Neutrophil (primary cell): ENCODE results near the gene GPC6.

Experiments used
- H3K27ac ChIP-seq: fragments of 200-600 bp; sonication (generic); 2 replicates; pipeline ENCODE4 v1.5.1; 2016; ENCODE audit warnings: mild to moderate bottlenecking, moderate library complexity
- H3K27me3 ChIP-seq: fragments of 200-600 bp; sonication (generic); 2 replicates; pipeline ENCODE4 v1.6.0; 2016; ENCODE audit warnings: mild to moderate bottlenecking
- H3K36me3 ChIP-seq: fragments of 200-600 bp; sonication (generic); 2 replicates; pipeline ENCODE4 v1.5.1; 2017
- H3K4me1 ChIP-seq, 2 experiments: fragments of 200-600 bp in 1 of 2; sonication (generic) in 1 of 2; 1 replicate in 1 of 2; 2 replicates in 1 of 2; pipeline versions ENCODE4 v1.5.1 to v1.6.1; 2013 to 2016; ENCODE audit warnings: low read depth in 1 of 2, low read length in 1 of 2, mild to moderate bottlenecking in 1 of 2, moderate library complexity in 1 of 2; ENCODE audit not compliant: control insufficient read depth in 1 of 2, insufficient read depth in 1 of 2
- H3K4me3 ChIP-seq, 2 experiments: fragments of 200-600 bp in 1 of 2; sonication (generic) in 1 of 2; 1 replicate in 1 of 2; 2 replicates in 1 of 2; pipeline ENCODE4 v1.5.1; 2013 to 2016; ENCODE audit warnings: low read depth in 1 of 2, low read length in 1 of 2, mild to moderate bottlenecking in 1 of 2, moderate library complexity in 1 of 2
- H3K9me3 ChIP-seq: fragments of 200-600 bp; sonication (generic); 2 replicates; pipeline ENCODE4 v1.5.1; 2016
- TF ChIP-seq, protein P1 (sequence below): fragments of 200-600 bp; sonication (generic); IDR thresholded peaks from 2 replicates; pipeline ENCODE4 v1.5.1; 2016; ENCODE audit warnings: antibody characterized with exemption

GPC6 gene

DNA sequence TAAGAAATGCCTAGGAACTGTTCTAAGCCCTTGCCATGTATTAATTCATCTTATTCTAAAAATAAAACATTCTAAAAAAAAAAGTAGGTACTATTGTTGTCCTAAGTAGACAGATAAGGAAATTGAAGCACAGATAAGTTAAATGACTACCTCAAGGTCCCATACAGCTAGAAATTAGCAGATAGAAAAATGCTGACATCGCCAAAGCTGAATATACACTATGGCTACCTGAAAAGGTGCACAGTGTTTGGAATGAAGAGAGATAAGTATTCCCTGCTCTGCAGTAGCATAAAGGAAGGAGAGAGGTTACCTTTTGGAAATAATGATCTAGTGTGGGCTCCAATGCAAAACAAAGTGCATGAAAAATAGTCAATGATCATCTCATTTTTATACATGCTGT, 1187.5 kb downstream of the GPC6 start:
- peaks cover 32% of the 10 kb centered on the region for H3K27me3 ChIP-seq
- H3K4me1 ChIP-seq = no peaks in the 10 kb centered on the region
- no peaks in the 10 kb centered on the region for H3K36me3 ChIP-seq
- H3K9me3 ChIP-seq = no peaks in the 10 kb centered on the region
- no peak overlapping the region for H3K4me3 ChIP-seq
- no peak overlapping the region for H3K27ac ChIP-seq
- TF ChIP-seq, protein P1, sequence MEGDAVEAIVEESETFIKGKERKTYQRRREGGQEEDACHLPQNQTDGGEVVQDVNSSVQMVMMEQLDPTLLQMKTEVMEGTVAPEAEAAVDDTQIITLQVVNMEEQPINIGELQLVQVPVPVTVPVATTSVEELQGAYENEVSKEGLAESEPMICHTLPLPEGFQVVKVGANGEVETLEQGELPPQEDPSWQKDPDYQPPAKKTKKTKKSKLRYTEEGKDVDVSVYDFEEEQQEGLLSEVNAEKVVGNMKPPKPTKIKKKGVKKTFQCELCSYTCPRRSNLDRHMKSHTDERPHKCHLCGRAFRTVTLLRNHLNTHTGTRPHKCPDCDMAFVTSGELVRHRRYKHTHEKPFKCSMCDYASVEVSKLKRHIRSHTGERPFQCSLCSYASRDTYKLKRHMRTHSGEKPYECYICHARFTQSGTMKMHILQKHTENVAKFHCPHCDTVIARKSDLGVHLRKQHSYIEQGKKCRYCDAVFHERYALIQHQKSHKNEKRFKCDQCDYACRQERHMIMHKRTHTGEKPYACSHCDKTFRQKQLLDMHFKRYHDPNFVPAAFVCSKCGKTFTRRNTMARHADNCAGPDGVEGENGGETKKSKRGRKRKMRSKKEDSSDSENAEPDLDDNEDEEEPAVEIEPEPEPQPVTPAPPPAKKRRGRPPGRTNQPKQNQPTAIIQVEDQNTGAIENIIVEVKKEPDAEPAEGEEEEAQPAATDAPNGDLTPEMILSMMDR = no peak

DNA sequence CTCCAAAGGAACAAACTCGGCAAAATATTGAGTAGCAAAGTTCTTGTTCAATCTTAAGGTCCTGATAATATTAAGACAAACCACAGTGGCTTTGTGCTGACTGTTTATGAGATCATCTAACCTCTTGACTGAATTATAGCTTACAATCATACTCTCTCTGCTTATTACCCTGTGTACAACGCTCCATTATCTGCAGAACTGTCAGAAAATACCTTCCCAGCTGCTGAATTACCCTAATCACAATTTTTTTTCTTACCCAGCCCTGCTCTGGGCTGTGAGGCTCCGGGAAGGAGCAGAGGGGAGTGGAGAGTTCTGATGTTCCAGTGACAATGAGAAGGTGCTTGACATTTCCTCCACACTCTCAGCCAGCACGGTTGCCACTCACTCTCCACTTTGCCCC, 1188.1 kb downstream of the GPC6 start:
- H3K4me3 ChIP-seq = no peak overlapping the region
- H3K27me3 ChIP-seq = peaks cover 32% of the 10 kb centered on the region
- no peaks in the 10 kb centered on the region for H3K9me3 ChIP-seq
- TF ChIP-seq, protein P1 = no peak
- H3K4me1 ChIP-seq = no peaks in the 10 kb centered on the region
- no peak overlapping the region for H3K27ac ChIP-seq
- H3K36me3 ChIP-seq = no peaks in the 10 kb centered on the region

GRCh38 chr13:94415500-94416237, 1189.1 kb downstream of the GPC6 start:
- Histone ChIP-seq H3K4me1 (no peaks in the 10 kb centered on the region), H3K27me3 (peaks cover 36% of the 10 kb centered on the region), H3K36me3 (no peaks in the 10 kb centered on the region), H3K4me3 (no peak overlapping the region), H3K27ac (no peak overlapping the region), H3K9me3 (no peaks in the 10 kb centered on the region)
- TF ChIP-seq, protein P1 = no peak

DNA sequence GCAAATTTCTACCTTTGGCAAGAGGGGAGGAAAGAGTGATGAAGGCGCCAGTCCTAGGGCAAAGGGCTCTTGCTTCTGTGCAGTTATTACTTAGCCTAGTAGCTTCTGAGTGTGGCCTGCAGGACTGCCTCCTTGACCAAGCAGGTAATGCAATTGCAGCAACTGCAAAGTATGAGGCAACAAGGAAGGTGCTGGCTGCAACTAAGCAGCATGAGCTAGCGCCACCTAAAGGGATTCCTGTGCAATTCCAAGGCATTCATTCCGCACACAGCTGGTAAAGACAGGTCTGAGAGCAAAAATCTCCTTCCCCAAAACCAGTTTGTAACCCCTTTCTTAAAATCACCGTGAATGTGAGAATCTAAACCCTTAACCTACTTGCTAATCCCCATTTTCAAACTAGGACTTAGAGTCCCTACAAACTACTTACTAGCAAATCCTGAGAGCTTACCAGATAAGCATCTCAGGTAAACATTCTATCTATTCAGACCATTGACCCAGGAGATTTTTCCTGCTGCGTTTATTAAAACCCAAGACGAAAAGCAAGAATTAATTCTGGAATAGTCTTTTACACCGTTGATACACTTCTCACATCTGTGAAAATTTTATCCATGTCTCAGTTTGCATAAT, 1190.0 kb downstream of the GPC6 start:
- H3K4me1 ChIP-seq = no peaks in the 10 kb centered on the region
- no peaks in the 10 kb centered on the region for H3K9me3 ChIP-seq
- no peak overlapping the region for H3K27ac ChIP-seq
- peaks cover 39% of the 10 kb centered on the region for H3K27me3 ChIP-seq
- no peaks in the 10 kb centered on the region for H3K36me3 ChIP-seq
- no peak overlapping the region for H3K4me3 ChIP-seq
- TF ChIP-seq, protein P1 = no peak

DNA sequence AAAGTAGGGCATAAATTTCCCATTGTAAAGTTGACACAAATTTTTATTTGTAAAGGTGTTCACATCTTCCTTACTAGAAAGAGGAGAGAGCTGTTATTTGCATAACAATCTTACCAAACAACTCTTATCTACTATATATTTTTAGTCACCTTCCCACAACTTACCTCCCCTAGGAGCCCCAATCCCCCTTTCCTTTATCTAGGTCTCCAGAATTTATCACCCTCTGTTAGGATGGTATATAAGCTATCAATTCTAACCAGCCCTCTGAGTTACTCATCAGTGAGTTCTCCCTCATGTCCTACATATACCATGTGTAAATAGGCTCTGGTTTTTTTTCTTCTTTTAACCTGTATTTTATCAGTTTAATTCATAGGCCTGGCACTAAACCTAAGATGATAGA, 1190.7 kb downstream of the GPC6 start:
- Histone ChIP-seq H3K9me3 (no peaks in the 10 kb centered on the region), H3K27me3 (peaks cover 37% of the 10 kb centered on the region), H3K4me3 (no peak overlapping the region), H3K36me3 (no peaks in the 10 kb centered on the region), H3K27ac (no peak overlapping the region), H3K4me1 (no peaks in the 10 kb centered on the region)
- TF ChIP-seq, protein P1 = no peak
